Measurements from ENCODE around the gene PRKACB. TPM values are rescaled to one million over a fixed set of nuclear protein-coding genes. Genes with fewer than 3 reads are reported as not detected.

PRKACB gene
- total and polyA plus RNA-seq, 2 experiments from 2014 or later = 14.6 to 28.0 TPM

DNA sequence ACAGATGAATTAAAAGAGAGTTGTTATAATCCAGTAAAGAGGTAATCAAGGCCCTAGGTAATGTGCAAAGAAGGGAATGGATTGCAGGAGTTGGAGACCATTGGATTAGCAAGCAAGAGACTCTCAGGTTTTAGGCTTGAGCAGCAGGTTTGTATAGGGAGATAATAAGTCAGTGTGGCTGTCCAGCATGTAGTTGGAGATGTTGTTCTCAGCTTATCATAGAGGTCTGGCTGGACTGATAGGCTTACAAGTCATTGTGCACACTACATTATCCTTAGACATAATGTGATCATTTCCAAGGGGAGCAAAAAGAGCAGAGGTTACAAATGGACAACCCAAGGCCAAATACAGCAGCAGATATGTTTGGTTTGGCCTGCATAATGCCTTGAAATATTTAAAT lies 111.5 kb downstream of the PRKACB start:
- H3K4me1 Mint-ChIP-seq = peaks cover 12% of the 10 kb centered on the region
- Histone ChIP-seq H4K20me1 (replicated peaks; ENCODE audit: insufficient read depth) (no peaks in the 10 kb centered on the region), H3K36me3 (ENCODE audit: insufficient read depth) (no peaks in the 10 kb centered on the region), H3K9me2 (ENCODE audit: insufficient read depth) (peaks cover 8% of the 10 kb centered on the region), H3K4me1 (ENCODE audit: insufficient read depth) (peaks cover 8% of the 10 kb centered on the region; the same call in 1 of the 2 replicates), H2AFZ (no peak overlapping the region), H3K27me3 (ENCODE audit: insufficient read depth) (no peaks in the 10 kb centered on the region), H3K79me2 (replicated peaks; ENCODE audit: insufficient read depth) (no peaks in the 10 kb centered on the region), H3K4me3 (no peak overlapping the region), H3K27ac (ENCODE audit: low read depth) (no peak overlapping the region), H3F3A (replicated peaks; ENCODE audit: low read depth) (no peaks in the 10 kb centered on the region), H3K4me2 (no peak overlapping the region)
- peaks cover 6% of the 10 kb centered on the region; the same call in 2 of the 3 replicates for H3K9me3 Mint-ChIP-seq
- no peak overlapping the region for H3K27ac Mint-ChIP-seq
- no peaks in the 10 kb centered on the region for H3K36me3 Mint-ChIP-seq (ENCODE audit: low read depth)
- DNase-seq (ENCODE audit: low spot score) = no peak
- no peak overlapping the region for H3K4me3 Mint-ChIP-seq
- TF ChIP-seq JUNB (IDR thresholded peaks at IDR 0.05; ENCODE audit: unreplicated experiment) = no peak
- no peak for TF ChIP-seq ZNF331 (CRISPR knock-in tag; IDR thresholded peaks at IDR 0.05; ENCODE audit: low read depth)
- TF ChIP-seq, protein P1, sequence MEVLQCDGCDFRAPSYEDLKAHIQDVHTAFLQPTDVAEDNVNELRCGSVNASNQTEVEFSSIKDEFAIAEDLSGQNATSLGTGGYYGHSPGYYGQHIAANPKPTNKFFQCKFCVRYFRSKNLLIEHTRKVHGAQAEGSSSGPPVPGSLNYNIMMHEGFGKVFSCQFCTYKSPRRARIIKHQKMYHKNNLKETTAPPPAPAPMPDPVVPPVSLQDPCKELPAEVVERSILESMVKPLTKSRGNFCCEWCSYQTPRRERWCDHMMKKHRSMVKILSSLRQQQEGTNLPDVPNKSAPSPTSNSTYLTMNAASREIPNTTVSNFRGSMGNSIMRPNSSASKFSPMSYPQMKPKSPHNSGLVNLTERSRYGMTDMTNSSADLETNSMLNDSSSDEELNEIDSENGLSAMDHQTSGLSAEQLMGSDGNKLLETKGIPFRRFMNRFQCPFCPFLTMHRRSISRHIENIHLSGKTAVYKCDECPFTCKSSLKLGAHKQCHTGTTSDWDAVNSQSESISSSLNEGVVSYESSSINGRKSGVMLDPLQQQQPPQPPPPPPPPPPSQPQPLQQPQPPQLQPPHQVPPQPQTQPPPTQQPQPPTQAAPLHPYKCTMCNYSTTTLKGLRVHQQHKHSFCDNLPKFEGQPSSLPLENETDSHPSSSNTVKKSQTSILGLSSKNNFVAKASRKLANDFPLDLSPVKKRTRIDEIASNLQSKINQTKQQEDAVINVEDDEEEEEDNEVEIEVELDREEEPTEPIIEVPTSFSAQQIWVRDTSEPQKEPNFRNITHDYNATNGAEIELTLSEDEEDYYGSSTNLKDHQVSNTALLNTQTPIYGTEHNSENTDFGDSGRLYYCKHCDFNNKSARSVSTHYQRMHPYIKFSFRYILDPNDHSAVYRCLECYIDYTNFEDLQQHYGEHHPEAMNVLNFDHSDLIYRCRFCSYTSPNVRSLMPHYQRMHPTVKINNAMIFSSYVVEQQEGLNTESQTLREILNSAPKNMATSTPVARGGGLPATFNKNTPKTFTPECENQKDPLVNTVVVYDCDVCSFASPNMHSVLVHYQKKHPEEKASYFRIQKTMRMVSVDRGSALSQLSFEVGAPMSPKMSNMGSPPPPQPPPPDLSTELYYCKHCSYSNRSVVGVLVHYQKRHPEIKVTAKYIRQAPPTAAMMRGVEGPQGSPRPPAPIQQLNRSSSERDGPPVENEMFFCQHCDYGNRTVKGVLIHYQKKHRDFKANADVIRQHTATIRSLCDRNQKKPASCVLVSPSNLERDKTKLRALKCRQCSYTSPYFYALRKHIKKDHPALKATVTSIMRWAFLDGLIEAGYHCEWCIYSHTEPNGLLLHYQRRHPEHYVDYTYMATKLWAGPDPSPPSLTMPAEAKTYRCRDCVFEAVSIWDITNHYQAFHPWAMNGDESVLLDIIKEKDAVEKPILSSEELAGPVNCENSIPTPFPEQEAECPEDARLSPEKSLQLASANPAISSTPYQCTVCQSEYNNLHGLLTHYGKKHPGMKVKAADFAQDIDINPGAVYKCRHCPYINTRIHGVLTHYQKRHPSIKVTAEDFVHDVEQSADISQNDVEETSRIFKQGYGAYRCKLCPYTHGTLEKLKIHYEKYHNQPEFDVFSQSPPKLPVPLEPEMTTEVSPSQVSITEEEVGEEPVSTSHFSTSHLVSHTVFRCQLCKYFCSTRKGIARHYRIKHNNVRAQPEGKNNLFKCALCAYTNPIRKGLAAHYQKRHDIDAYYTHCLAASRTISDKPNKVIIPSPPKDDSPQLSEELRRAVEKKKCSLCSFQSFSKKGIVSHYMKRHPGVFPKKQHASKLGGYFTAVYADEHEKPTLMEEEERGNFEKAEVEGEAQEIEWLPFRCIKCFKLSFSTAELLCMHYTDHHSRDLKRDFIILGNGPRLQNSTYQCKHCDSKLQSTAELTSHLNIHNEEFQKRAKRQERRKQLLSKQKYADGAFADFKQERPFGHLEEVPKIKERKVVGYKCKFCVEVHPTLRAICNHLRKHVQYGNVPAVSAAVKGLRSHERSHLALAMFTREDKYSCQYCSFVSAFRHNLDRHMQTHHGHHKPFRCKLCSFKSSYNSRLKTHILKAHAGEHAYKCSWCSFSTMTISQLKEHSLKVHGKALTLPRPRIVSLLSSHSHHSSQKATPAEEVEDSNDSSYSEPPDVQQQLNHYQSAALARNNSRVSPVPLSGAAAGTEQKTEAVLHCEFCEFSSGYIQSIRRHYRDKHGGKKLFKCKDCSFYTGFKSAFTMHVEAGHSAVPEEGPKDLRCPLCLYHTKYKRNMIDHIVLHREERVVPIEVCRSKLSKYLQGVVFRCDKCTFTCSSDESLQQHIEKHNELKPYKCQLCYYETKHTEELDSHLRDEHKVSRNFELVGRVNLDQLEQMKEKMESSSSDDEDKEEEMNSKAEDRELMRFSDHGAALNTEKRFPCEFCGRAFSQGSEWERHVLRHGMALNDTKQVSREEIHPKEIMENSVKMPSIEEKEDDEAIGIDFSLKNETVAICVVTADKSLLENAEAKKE (CRISPR knock-in tag; IDR thresholded peaks at IDR 0.05) = no peak
- TF ChIP-seq CREB1 (CRISPR knock-in tag; IDR thresholded peaks at IDR 0.05; ENCODE audit: low read depth) = no peak
- no peak for TF ChIP-seq NANOG (IDR thresholded peaks at IDR 0.05; ENCODE audit: borderline replicate concordance)
- no peak for TF ChIP-seq STAT1 (IDR thresholded peaks at IDR 0.05; ENCODE audit: unreplicated experiment)
- no peak for TF ChIP-seq EZH2 (IDR thresholded peaks at IDR 0.05; ENCODE audit: low read depth, unreplicated experiment)
- TF ChIP-seq, protein P2, sequence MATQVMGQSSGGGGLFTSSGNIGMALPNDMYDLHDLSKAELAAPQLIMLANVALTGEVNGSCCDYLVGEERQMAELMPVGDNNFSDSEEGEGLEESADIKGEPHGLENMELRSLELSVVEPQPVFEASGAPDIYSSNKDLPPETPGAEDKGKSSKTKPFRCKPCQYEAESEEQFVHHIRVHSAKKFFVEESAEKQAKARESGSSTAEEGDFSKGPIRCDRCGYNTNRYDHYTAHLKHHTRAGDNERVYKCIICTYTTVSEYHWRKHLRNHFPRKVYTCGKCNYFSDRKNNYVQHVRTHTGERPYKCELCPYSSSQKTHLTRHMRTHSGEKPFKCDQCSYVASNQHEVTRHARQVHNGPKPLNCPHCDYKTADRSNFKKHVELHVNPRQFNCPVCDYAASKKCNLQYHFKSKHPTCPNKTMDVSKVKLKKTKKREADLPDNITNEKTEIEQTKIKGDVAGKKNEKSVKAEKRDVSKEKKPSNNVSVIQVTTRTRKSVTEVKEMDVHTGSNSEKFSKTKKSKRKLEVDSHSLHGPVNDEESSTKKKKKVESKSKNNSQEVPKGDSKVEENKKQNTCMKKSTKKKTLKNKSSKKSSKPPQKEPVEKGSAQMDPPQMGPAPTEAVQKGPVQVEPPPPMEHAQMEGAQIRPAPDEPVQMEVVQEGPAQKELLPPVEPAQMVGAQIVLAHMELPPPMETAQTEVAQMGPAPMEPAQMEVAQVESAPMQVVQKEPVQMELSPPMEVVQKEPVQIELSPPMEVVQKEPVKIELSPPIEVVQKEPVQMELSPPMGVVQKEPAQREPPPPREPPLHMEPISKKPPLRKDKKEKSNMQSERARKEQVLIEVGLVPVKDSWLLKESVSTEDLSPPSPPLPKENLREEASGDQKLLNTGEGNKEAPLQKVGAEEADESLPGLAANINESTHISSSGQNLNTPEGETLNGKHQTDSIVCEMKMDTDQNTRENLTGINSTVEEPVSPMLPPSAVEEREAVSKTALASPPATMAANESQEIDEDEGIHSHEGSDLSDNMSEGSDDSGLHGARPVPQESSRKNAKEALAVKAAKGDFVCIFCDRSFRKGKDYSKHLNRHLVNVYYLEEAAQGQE (IDR thresholded peaks at IDR 0.05; ENCODE audit: unreplicated experiment) = no peak
- TF ChIP-seq, protein P3, sequence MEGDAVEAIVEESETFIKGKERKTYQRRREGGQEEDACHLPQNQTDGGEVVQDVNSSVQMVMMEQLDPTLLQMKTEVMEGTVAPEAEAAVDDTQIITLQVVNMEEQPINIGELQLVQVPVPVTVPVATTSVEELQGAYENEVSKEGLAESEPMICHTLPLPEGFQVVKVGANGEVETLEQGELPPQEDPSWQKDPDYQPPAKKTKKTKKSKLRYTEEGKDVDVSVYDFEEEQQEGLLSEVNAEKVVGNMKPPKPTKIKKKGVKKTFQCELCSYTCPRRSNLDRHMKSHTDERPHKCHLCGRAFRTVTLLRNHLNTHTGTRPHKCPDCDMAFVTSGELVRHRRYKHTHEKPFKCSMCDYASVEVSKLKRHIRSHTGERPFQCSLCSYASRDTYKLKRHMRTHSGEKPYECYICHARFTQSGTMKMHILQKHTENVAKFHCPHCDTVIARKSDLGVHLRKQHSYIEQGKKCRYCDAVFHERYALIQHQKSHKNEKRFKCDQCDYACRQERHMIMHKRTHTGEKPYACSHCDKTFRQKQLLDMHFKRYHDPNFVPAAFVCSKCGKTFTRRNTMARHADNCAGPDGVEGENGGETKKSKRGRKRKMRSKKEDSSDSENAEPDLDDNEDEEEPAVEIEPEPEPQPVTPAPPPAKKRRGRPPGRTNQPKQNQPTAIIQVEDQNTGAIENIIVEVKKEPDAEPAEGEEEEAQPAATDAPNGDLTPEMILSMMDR (conservative IDR thresholded peaks at IDR 0.05; ENCODE audit: low read depth in 2 of 2) = no peak
- TF ChIP-seq EZH2phosphoT487 (IDR thresholded peaks at IDR 0.05; ENCODE audit: unreplicated experiment) = no peak
- TF ChIP-seq POLR2AphosphoS5 (IDR thresholded peaks at IDR 0.05; ENCODE audit: low read depth) = no peak
- TF ChIP-seq, protein P4, sequence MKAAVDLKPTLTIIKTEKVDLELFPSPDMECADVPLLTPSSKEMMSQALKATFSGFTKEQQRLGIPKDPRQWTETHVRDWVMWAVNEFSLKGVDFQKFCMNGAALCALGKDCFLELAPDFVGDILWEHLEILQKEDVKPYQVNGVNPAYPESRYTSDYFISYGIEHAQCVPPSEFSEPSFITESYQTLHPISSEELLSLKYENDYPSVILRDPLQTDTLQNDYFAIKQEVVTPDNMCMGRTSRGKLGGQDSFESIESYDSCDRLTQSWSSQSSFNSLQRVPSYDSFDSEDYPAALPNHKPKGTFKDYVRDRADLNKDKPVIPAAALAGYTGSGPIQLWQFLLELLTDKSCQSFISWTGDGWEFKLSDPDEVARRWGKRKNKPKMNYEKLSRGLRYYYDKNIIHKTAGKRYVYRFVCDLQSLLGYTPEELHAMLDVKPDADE (IDR thresholded peaks at IDR 0.05) = no peak
- TF ChIP-seq ZNF114 (CRISPR knock-in tag; IDR thresholded peaks at IDR 0.05) = no peak
- ATAC-seq = no peak
- no peaks in the 10 kb centered on the region for H3K27me3 Mint-ChIP-seq (ENCODE audit: insufficient read depth, low read depth, poor library complexity)

Measured in GM23338 (cell line).